CD14-positive monocyte (primary cell): ENCODE measurements around the gene FGFBP1. TPM values are rescaled to one million over a fixed set of nuclear protein-coding genes. Genes with fewer than 3 reads are reported as not detected.

Experiments used
- DNase-seq, 3 donors: peaks; one replicate each; pipeline ENCODE4 v3.0.0-alpha.2; 2011 to 2022
- H2AFZ ChIP-seq: 2 replicates; pipeline ENCODE4 v1.6.0; 2012; ENCODE audit warnings: mild to moderate bottlenecking, low read depth, low read length, inconsistent platforms; ENCODE audit not compliant: insufficient read depth, poor library complexity, severe bottlenecking
- H3K27ac ChIP-seq, 2 donors: 1 replicate in 1 of 2; 2 replicates in 1 of 2; pipeline ENCODE4 v1.5.1; 2012 to 2013; ENCODE audit warnings: low read length in 2 of 2, control low read depth in 1 of 2, inconsistent platforms in 1 of 2, low read depth in 1 of 2, mild to moderate bottlenecking in 1 of 2
- H3K27me3 ChIP-seq, 2 donors: one replicate each; pipeline versions ENCODE4 v1.6.0 to v1.6.1; 2011 to 2013; ENCODE audit warnings: low read length in 2 of 2; ENCODE audit not compliant: control insufficient read depth in 2 of 2, insufficient read depth in 2 of 2
- H3K36me3 ChIP-seq, 2 donors: replicated peaks in 1 of 2; 1 replicate in 1 of 2; 2 replicates in 1 of 2; pipeline versions ENCODE4 v1.5.1 to v1.6.1; 2012 to 2013; ENCODE audit warnings: low read length in 2 of 2, control low read depth in 1 of 2, inconsistent platforms in 1 of 2, mild to moderate bottlenecking in 1 of 2; ENCODE audit not compliant: insufficient read depth in 2 of 2, control insufficient read depth in 1 of 2
- H3K4me1 ChIP-seq, 2 donors: 1 replicate in 1 of 2; 2 replicates in 1 of 2; pipeline versions ENCODE4 v1.5.1 to v1.6.1; 2012 to 2013; ENCODE audit warnings: low read length in 2 of 2, control low read depth in 1 of 2, inconsistent platforms in 1 of 2, mild to moderate bottlenecking in 1 of 2, moderate library complexity in 1 of 2; ENCODE audit not compliant: insufficient read depth in 2 of 2, control insufficient read depth in 1 of 2
- H3K4me2 ChIP-seq: replicated peaks from 2 replicates; pipeline ENCODE3; 2012; ENCODE audit warnings: low read length, moderate library complexity, mild to moderate bottlenecking; ENCODE audit not compliant: poor library complexity, severe bottlenecking; ENCODE audit errors: extremely low read depth
- H3K4me3 ChIP-seq, 3 experiments: fragments of 200-600 bp in 1 of 3; sonication (generic) in 1 of 3; replicated peaks in 1 of 3; 1 replicate in 2 of 3; 2 replicates in 1 of 3; pipeline ENCODE4 v1.5.1; 2011 to 2013; ENCODE audit warnings: low read length in 3 of 3, mild to moderate bottlenecking in 3 of 3, control low read depth in 2 of 3, low read depth in 2 of 3, inconsistent platforms in 1 of 3, moderate library complexity in 1 of 3
- H3K79me2 ChIP-seq: 2 replicates; pipeline ENCODE4 v1.6.0; 2012; ENCODE audit warnings: mild to moderate bottlenecking, control low read depth, inconsistent platforms, low read length, moderate library complexity; ENCODE audit not compliant: insufficient read depth
- H3K9ac ChIP-seq: 2 replicates; pipeline ENCODE4 v1.6.0; 2017; ENCODE audit warnings: low read length, mild to moderate bottlenecking; ENCODE audit not compliant: insufficient read depth, poor library complexity, severe bottlenecking
- H3K9me3 ChIP-seq, 2 donors: replicated peaks in 1 of 2; 1 replicate in 1 of 2; 2 replicates in 1 of 2; pipeline versions ENCODE4 v1.5.1 to v1.6.1; 2012 to 2013; ENCODE audit warnings: low read length in 2 of 2, control low read depth in 1 of 2; ENCODE audit not compliant: control insufficient read depth in 1 of 2, insufficient read depth in 1 of 2
- H4K20me1 ChIP-seq: 2 replicates; pipeline ENCODE4 v1.6.0; 2012; ENCODE audit warnings: mild to moderate bottlenecking, low read length, control low read depth, moderate library complexity; ENCODE audit not compliant: insufficient read depth
- H3K27ac Mint-ChIP-seq, 7 donors: one replicate each; pipeline ENCODE4 v1.8.0; 2020; ENCODE audit warnings: mild to moderate bottlenecking in 7 of 7, mixed read lengths in 7 of 7, moderate library complexity in 6 of 7, inconsistent platforms in 2 of 7
- H3K27me3 Mint-ChIP-seq, 3 donors: one replicate each; pipeline ENCODE4 v1.8.0; 2021 to 2022; ENCODE audit warnings: low read depth in 3 of 3, mild to moderate bottlenecking in 3 of 3, mixed read lengths in 3 of 3, moderate library complexity in 3 of 3, inconsistent platforms in 1 of 3
- H3K36me3 Mint-ChIP-seq, 2 donors: one replicate each; pipeline ENCODE4 v1.8.0; 2020; ENCODE audit warnings: mixed read lengths in 2 of 2, inconsistent platforms in 1 of 2, mild to moderate bottlenecking in 1 of 2
- H3K4me1 Mint-ChIP-seq: one replicate; pipeline ENCODE4 v1.8.0; 2020; ENCODE audit warnings: mild to moderate bottlenecking, mixed read lengths
- H3K4me3 Mint-ChIP-seq, 2 donors: one replicate each; pipeline ENCODE4 v1.8.0; 2020; ENCODE audit warnings: mild to moderate bottlenecking in 2 of 2, mixed read lengths in 2 of 2, moderate library complexity in 1 of 2
- H3K9me3 Mint-ChIP-seq, 7 donors: one replicate each; pipeline ENCODE4 v1.8.0; 2020 to 2022; ENCODE audit warnings: mixed read lengths in 7 of 7, mild to moderate bottlenecking in 6 of 7, moderate library complexity in 6 of 7, inconsistent platforms in 2 of 7
- WGBS: methylation state at CpG from one replicate; pipeline ENCODE4 v1.1.5; 2013; ENCODE audit warnings: missing lambda C conversion rate; ENCODE audit not compliant: insufficient coverage; 5-methylcytosine and 5-hydroxymethylcytosine counted together
- intact Hi-C, 2 donors: fragments of 100-400 bp; cut with micrococcal nuclease; formaldehyde crosslinking; loops; one replicate each; pipeline versions ENCODE4 v1.15.0 to v1.15.1; 2023
- polyA plus RNA-seq, 3 donors: library from polyadenylated mRNA; depleted of rRNA in 1 of 3; unstranded in 2 of 3; stranded (reverse) in 1 of 3; fragments of 300-500 nt in 2 of 3; fragments of >200 nt in 1 of 3; fragmentation: Illumina TruSeq in 2 of 3; gene quantifications; 1 replicate in 2 of 3; 2 replicates in 1 of 3; pipeline ENCODE4 v1.2.3, GENCODE V29; 2012 to 2021
- TF ChIP-seq, protein P1 (sequence below): fragments of 200-600 bp; IDR thresholded peaks from one replicate; pipeline ENCODE4 v1.8.0; 2022; ENCODE audit warnings: antibody characterized with exemption, mild to moderate bottlenecking

The FGFBP1 gene
- polyA plus RNA-seq, 3 donors: not detected

DNA sequence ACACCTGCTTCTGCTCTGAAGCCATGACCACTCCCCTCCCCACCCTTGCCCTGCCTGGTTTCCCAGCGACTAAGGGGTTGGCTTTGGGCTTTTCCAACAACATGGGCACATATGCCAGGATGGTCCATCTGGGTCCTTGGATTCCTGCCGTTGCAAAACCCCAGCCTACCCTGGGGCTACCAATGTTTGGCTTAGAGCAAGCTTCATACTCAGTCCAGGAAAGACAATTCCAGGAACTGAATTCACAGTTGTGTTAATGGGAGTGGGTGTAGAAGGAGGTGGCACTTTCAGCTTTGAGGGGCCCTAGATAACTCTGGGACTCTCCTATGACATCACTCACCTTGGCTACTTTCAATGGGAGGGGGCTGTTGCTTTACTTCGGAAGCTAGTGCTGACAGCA, 9.0 kb downstream of the FGFBP1 start:
- H2AFZ ChIP-seq: no peak overlapping the region
- TF ChIP-seq, protein P1, sequence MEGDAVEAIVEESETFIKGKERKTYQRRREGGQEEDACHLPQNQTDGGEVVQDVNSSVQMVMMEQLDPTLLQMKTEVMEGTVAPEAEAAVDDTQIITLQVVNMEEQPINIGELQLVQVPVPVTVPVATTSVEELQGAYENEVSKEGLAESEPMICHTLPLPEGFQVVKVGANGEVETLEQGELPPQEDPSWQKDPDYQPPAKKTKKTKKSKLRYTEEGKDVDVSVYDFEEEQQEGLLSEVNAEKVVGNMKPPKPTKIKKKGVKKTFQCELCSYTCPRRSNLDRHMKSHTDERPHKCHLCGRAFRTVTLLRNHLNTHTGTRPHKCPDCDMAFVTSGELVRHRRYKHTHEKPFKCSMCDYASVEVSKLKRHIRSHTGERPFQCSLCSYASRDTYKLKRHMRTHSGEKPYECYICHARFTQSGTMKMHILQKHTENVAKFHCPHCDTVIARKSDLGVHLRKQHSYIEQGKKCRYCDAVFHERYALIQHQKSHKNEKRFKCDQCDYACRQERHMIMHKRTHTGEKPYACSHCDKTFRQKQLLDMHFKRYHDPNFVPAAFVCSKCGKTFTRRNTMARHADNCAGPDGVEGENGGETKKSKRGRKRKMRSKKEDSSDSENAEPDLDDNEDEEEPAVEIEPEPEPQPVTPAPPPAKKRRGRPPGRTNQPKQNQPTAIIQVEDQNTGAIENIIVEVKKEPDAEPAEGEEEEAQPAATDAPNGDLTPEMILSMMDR: no peak
- H3K27ac ChIP-seq: no peak overlapping the region
- H3K79me2 ChIP-seq: no peaks in the 10 kb centered on the region
- H3K9ac ChIP-seq: no peak overlapping the region
- H3K4me3 ChIP-seq: no peak overlapping the region
- peaks cover 0 to 6% (median 4%) of the 10 kb centered on the region in 3 donors for H3K27me3 Mint-ChIP-seq
- no peaks in the 10 kb centered on the region for H4K20me1 ChIP-seq
- H3K4me2 ChIP-seq: no peak overlapping the region
- intact Hi-C loops: no loop called here
- H3K27ac Mint-ChIP-seq: no peak overlapping the region
- DNase-seq: no peak
- H3K4me3 Mint-ChIP-seq: no peak overlapping the region
- H3K36me3 Mint-ChIP-seq: no peaks in the 10 kb centered on the region
- H3K9me3 Mint-ChIP-seq: peaks cover 0 to 3% (median 0%) of the 10 kb centered on the region in 7 donors
- no peaks in the 10 kb centered on the region for H3K4me1 Mint-ChIP-seq
- H3K27me3 ChIP-seq: no peaks in the 10 kb centered on the region
- no peaks in the 10 kb centered on the region for H3K36me3 ChIP-seq
- H3K4me1 ChIP-seq: no peaks in the 10 kb centered on the region
- no peaks in the 10 kb centered on the region for H3K9me3 ChIP-seq
- 97% methylated on average over 2 of the region's 3 CpGs for WGBS

DNA sequence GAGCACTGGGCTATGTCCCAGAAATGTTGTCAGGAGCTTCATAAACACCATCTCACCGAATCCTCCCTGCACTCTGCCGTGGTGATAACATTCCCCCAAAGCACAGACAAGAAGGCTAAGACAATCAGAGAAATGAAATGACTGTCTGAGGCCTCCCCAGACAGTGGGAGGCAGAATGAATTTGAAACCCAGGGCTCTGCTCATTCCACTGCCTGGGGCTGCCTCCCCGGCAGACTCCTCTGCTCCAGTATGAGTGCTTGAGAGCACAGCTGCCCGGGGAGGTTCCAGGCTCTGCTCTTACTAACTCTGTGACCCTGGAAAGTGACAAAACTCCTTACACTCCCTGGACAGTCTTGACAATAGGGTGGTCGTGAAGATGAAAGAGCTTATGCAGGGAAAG, 9.7 kb downstream of the FGFBP1 start:
- Mint-ChIP-seq H3K27me3 (peaks cover 1 to 6% (median 3%) of the 10 kb centered on the region in 3 donors), H3K27ac (peak overlapping the region in 1 of 7 donors; percentile 8), H3K36me3 (no peaks in the 10 kb centered on the region), H3K4me3 (no peak overlapping the region), H3K4me1 (no peaks in the 10 kb centered on the region), H3K9me3 (peaks cover 0 to 3% (median 0%) of the 10 kb centered on the region in 7 donors)
- Histone ChIP-seq H2AFZ (no peak overlapping the region), H3K36me3 (no peaks in the 10 kb centered on the region), H4K20me1 (no peaks in the 10 kb centered on the region), H3K9ac (no peak overlapping the region), H3K27me3 (no peaks in the 10 kb centered on the region), H3K4me2 (no peak overlapping the region), H3K4me1 (no peaks in the 10 kb centered on the region), H3K79me2 (no peaks in the 10 kb centered on the region), H3K9me3 (no peaks in the 10 kb centered on the region), H3K27ac (no peak overlapping the region), H3K4me3 (no peak overlapping the region)
- TF ChIP-seq, protein P1: no peak
- WGBS: 89% methylated on average over 4 of the region's 5 CpGs
- no peak for DNase-seq
- intact Hi-C loops: no loop called here
